Kidney (tissue), 14 donors: ENCODE results near the gene SNX25. TPM values are rescaled to one million over a fixed set of nuclear protein-coding genes. Genes with fewer than 3 reads are reported as not detected.
A peak's percentile ranks its signal among the peaks of the same experiment; 100 is the strongest.

Experiments used
- DNase-seq, 5 donors: peaks; one replicate each; pipeline ENCODE4 v3.0.0-alpha.2; 2013 to 2020
- FAIRE-seq: peaks from 2 replicates; lab custom pipeline; 2012; peaks lifted over from hg19 to GRCh38; lab: Jason Lieb, UNC
- H3K27ac ChIP-seq, 2 donors: one replicate each; pipeline ENCODE4 v1.7.0; 2013; ENCODE audit warnings: low read depth in 2 of 2, low read length in 2 of 2, inconsistent platforms in 1 of 2
- H3K27me3 ChIP-seq: one replicate; pipeline ENCODE4 v1.7.1; 2013; ENCODE audit warnings: low read length, inconsistent platforms; ENCODE audit not compliant: control insufficient read depth, insufficient read depth
- H3K36me3 ChIP-seq, 3 donors: one replicate each; pipeline versions ENCODE4 v1.7.0 to v1.7.1; 2013; ENCODE audit warnings: low read length in 3 of 3, control low read depth in 1 of 3, inconsistent platforms in 1 of 3; ENCODE audit not compliant: insufficient read depth in 3 of 3, control insufficient read depth in 2 of 3
- H3K4me1 ChIP-seq, 3 donors: one replicate each; pipeline versions ENCODE4 v1.7.0 to v1.7.1; 2013; ENCODE audit warnings: low read length in 3 of 3, inconsistent platforms in 1 of 3, low read depth in 1 of 3; ENCODE audit not compliant: control insufficient read depth in 2 of 3, insufficient read depth in 2 of 3
- H3K4me3 ChIP-seq, 3 donors: one replicate each; pipeline versions ENCODE4 v1.7.0 to v1.8.1; 2013; ENCODE audit warnings: low read length in 3 of 3, control low read depth in 1 of 3, inconsistent platforms in 1 of 3
- H3K9ac ChIP-seq, 3 donors: one replicate each; pipeline versions ENCODE4 v1.7.0 to v1.7.1; 2013; ENCODE audit warnings: low read length in 3 of 3, control low read depth in 1 of 3, inconsistent platforms in 1 of 3
- H3K9me3 ChIP-seq, 3 donors: one replicate each; pipeline versions ENCODE4 v1.7.0 to v1.7.1; 2013; ENCODE audit warnings: low read length in 3 of 3, control low read depth in 1 of 3, inconsistent platforms in 1 of 3; ENCODE audit not compliant: control insufficient read depth in 2 of 3, insufficient read depth in 1 of 3
- CTCF ChIP-seq: IDR thresholded peaks from 3 replicates; pipeline ENCODE4 v1.5.1; 2012; ENCODE audit warnings: mild to moderate bottlenecking, moderate library complexity, borderline replicate concordance; ENCODE audit not compliant: insufficient read depth; ENCODE audit errors: extremely low read depth
- intact Hi-C: fragments of 100-400 bp; cut with DNase I; formaldehyde crosslinking; loops from one replicate; pipeline ENCODE4 v1.11.1; 2022
- polyA plus RNA-seq: library from polyadenylated mRNA; stranded (reverse); fragments of 350-450 nt; fragmentation: Illumina TruSeq; extraction: RNeasy Lipid Tissue Mini Kit (QIAGEN cat#74804); gene quantifications from one replicate; pipeline ENCODE4 v1.2.3, GENCODE V29; 2014; ENCODE audit warnings: low read depth, low replicate concordance; ENCODE audit not compliant: insufficient read depth
- total RNA-seq: library from RNA; stranded (reverse); fragmentation: NEBNext Ultra II Directional; extraction: Animal tissue kit (Norgen Biotek cat#: 25700); gene quantifications from one replicate; pipeline ENCODE4 v1.2.1, GENCODE V29; 2021
- donor health status: control.
- donor health status: control.
- donor health status: control.
- donor health status: control.
- donor health status: control.
- donor health status: DM: yes; HTN: yes; CAD: no.
- donor health status: Normal renal cell carcinoma (clear cell type).

The SNX25 gene
- total and polyA plus RNA-seq, 2 donors from 2014 or later: 8.9 to 19.4 TPM

- Histone ChIP-seq H3K27ac (no peak overlapping the region), H3K27me3 (no peaks in the 10 kb centered on the region), H3K9me3 (no peaks in the 10 kb centered on the region), H3K4me1 (peaks cover 0 to 3% (median 0%) of the 10 kb centered on the region in 3 donors), H3K9ac (no peak overlapping the region), H3K36me3 (peaks cover 0 to 3% (median 3%) of the 10 kb centered on the region in 3 donors), H3K4me3 (no peak overlapping the region)
- no peak for TF ChIP-seq CTCF
- no peak for DNase-seq
- intact Hi-C loops: no loop called here
- no peak for FAIRE-seq
These were observed 54.0 kb downstream of the SNX25 start for GRCh38 chr4:185263419-185263818.

GRCh38 chr4:185265942-185266341 is 56.5 kb downstream of the SNX25 start:
- Histone ChIP-seq H3K9me3 (no peaks in the 10 kb centered on the region), H3K9ac (no peak overlapping the region), H3K4me3 (no peak overlapping the region), H3K27ac (no peak overlapping the region), H3K4me1 (no peaks in the 10 kb centered on the region), H3K27me3 (no peaks in the 10 kb centered on the region), H3K36me3 (peaks cover 0 to 8% (median 3%) of the 10 kb centered on the region in 3 donors)
- no peak for FAIRE-seq
- peak in 1 of 5 donors; percentile 31 for DNase-seq
- TF ChIP-seq CTCF: no peak
- intact Hi-C loops: no loop called here

DNA sequence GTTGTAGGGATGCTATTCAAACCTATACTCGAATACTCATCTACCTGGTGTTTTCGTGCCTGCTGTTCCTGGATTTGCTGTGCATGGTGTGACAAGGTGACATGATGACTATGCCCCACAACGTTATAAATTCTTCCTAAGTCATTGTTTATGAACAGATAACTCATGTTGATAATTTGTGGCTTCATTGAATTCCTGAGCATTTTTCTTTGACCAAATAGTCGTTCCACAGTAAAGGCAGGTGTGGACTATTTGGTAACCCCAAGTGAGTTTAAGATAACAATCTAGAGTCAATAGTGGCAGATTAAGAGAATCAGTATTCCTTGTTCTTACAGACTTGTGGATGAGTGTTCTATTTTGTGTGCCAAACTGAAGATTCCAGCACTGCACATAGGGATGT is 59.9 kb downstream of the SNX25 start:
- no peaks in the 10 kb centered on the region for H3K4me1 ChIP-seq
- DNase-seq: no peak
- H3K36me3 ChIP-seq: peaks cover 0 to 8% (median 3%) of the 10 kb centered on the region in 3 donors
- no peaks in the 10 kb centered on the region for H3K27me3 ChIP-seq
- intact Hi-C loops: no loop called here
- no peak for TF ChIP-seq CTCF
- FAIRE-seq: no peak
- H3K9ac ChIP-seq: no peak overlapping the region
- no peak overlapping the region for H3K4me3 ChIP-seq
- H3K27ac ChIP-seq: no peak overlapping the region
- no peaks in the 10 kb centered on the region for H3K9me3 ChIP-seq

- no peak for FAIRE-seq
- no peak for TF ChIP-seq CTCF
These were observed 60.6 kb downstream of the SNX25 start for GRCh38 chr4:185270037-185270436.

More at GRCh38 chr4:185270037-185270436, 60.6 kb downstream of the SNX25 start:
- H3K9ac ChIP-seq: no peak overlapping the region
- H3K4me1 ChIP-seq: no peaks in the 10 kb centered on the region
- no peak overlapping the region for H3K4me3 ChIP-seq
- H3K9me3 ChIP-seq: no peaks in the 10 kb centered on the region
- no peaks in the 10 kb centered on the region for H3K27me3 ChIP-seq
- peaks cover 0 to 8% (median 3%) of the 10 kb centered on the region in 3 donors for H3K36me3 ChIP-seq
- H3K27ac ChIP-seq: no peak overlapping the region
- DNase-seq: no peak
- intact Hi-C loops: no loop called here
